Activated CD4-positive, alpha-beta T cell treated with anti-CD3 and anti-CD28 coated beads, Interleukin-2, amount 50 U/mL, for 4 hours (primary cell): ENCODE measurements around the gene NRL.

Experiments used
- DNase-seq, 2 experiments: peaks; one replicate each; pipeline ENCODE4 v3.0.0-alpha.2; 2020

Gene NRL

DNA sequence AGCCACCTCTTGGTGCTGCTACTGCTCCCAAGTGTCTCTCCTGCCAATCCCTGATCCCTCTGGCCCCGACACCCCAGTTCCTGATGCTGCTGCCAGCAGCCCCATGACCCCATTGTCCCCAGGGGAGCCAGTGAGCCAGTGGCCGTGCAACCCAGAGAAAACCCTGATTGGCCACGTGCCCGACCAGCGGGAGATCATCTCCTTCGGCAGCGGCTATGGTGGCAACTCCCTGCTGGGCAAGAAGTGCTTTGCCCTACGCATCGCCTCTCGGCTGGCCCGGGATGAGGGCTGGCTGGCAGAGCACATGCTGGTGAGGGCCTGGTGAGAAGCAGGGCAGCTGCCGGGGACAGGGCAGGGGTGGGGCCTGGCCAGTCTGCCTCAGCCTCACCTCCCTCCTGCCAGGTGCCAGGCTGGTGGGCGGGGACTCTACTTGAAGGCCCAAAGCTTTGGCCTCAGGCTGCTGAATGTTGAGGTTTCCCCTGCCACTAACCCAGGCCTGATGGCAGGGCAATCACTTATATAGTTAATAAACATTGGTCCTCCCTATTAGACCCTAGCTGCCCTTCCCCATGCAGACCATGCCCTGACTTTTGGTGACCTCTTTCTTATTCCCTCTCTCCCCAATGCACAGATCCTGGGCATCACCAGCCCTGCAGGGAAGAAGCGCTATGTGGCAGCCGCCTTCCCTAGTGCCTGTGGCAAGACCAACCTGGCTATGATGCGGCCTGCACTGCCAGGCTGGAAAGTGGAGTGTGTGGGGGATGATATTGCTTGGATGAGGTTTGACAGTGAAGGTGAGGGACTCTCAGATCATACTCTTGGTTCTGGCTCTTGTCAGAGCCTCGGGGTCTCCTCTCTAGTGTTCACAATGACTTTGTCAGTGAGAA lies 15.6 kb downstream of the NRL start:
- DNase-seq = no peak

GRCh38 chr14:24098229-24098926 lies 16.4 kb downstream of the NRL start:
- DNase-seq = no peak

DNA sequence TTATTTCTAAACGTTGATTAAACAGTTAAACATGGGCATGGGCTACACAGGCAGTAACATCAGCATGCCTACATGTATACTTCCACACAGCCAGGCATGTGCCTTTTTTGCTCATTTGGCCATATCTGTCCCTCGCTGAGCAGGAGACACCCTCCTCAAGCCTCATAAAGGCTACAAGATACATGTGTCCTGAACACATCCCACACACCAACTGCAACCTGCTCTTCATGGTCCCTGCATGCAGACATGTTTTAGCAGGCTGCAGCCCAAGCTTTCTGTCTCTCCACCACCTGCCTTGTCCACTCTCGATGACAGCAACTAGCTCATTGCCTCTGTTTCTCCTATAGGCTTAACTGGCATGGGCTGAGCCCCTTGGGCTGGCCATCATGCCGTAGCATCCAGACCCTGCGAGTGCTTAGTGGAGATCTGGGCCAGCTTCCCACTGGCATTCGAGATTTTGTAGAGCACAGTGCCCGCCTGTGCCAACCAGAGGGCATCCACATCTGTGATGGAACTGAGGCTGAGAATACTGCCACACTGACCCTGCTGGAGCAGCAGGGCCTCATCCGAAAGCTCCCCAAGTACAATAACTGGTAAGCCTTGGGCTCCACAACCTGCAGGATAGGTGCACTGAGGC lies 18.1 kb downstream of the NRL start:
- DNase-seq = no peak

GRCh38 chr14:24095271-24096068 lies 19.3 kb downstream of the NRL start:
- DNase-seq = peak; percentile 40 to 47

DNA sequence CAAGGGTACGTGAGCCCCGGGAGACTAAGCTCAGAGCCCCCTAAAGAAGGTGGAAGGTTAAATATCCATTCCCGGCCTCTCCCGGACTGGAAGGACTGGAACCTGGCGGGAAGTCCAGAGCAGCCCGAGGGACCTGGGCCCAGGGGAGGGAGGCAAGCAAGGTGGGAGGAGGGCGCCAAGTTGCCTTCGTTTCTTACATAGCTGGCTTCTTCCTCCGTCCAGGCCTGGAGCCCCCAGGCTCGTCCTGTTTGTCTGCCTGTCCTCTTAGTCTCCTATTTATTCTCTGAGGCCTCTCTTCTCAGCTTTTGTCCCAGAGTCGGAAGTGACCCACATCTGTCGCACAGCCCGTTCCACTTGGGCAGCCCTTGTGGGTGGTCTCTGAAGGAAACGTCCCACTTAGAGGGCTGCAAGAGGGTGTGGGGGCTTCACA lies 19.9 kb downstream of the NRL start:
- no peak for DNase-seq

GRCh38 chr14:24093901-24094840 lies 20.6 kb downstream of the NRL start, which contains the start of gene PCK2:
PCK2 (plus strand) TSS chr14:24094311; CDS start chr14:24094406, 95 bp downstream.
- peak; percentile 78 to 81 for DNase-seq

- no peak for DNase-seq
Measured at GRCh38 chr14:24093207-24093900, 21.4 kb downstream of the NRL start.

- DNase-seq = no peak
Measured at GRCh38 chr14:24092505-24093206, 22.1 kb downstream of the NRL start.

DNA sequence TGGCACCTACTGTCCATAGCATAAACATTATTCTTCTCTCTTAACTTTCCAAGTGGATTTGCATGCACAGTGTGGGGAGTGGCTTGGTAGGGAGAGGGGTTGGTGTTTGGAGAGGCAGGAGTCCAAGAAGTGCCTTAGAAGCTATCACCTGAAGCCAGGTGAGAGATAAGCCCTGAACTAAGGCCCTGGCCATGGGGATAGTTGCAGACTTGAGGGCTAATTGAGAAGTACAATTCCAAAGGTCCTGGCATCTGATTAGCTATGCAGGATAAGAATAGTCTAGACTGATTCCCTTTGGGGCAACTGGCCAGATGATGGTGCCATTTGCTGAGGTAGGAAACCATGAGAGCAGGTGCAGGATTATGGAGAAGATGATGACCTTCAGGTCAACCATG lies 22.6 kb downstream of the NRL start:
- DNase-seq = no peak

GRCh38 chr14:24089890-24090289 lies 24.9 kb downstream of the NRL start:
- DNase-seq = no peak

- no peak for DNase-seq
Measured at GRCh38 chr14:24088095-24088494, 26.7 kb downstream of the NRL start.

DNA sequence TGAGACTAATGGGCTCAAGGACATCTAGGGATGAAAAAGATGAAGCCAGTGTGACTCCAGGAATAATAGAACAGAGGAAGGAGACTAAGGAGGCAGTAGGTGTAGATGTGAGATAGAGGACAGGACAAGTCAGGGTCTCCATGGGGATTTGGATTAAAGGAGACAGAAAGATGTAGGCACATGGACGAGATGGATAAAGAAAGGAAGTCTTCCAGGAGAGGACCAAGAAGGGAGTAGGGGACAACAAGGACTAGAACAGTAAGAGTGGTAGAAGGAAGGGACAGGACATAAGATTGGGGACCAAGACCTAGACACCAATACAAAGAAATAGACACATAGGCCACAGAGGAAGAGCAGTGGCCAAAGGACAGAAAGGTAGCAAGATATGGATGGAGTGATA lies 27.7 kb downstream of the NRL start:
- no peak for DNase-seq

- DNase-seq = no peak
Measured at GRCh38 chr14:24086193-24086955, 28.4 kb downstream of the NRL start.

- DNase-seq = no peak
Measured at GRCh38 chr14:24085215-24085614, 29.5 kb downstream of the NRL start.

DNA sequence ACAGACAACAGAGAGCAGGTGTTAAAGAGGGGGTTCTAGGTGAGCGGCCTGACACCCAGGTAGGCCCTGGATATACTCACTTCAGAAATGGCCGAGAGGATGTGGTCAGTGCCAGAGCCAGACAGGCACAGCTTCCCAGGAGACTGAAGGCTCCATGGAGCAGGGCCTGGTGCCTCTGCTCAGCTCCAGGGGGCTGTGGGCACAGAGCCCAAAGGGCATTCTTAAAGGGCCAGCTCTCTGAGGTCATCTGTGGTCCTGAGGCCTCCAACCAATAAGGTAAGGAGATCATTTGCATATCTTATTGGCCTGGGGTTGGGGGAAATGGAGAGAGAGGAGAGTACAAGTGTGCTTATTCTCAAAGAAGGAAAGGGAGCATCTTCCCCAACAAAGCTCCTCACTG lies 30.3 kb downstream of the NRL start:
- no peak for DNase-seq

- DNase-seq = no peak
Measured at GRCh38 chr14:24083462-24083861, 31.3 kb downstream of the NRL start.

- DNase-seq = no peak
Measured at GRCh38 chr14:24082411-24083080, 32.2 kb downstream of the NRL start.

DNA sequence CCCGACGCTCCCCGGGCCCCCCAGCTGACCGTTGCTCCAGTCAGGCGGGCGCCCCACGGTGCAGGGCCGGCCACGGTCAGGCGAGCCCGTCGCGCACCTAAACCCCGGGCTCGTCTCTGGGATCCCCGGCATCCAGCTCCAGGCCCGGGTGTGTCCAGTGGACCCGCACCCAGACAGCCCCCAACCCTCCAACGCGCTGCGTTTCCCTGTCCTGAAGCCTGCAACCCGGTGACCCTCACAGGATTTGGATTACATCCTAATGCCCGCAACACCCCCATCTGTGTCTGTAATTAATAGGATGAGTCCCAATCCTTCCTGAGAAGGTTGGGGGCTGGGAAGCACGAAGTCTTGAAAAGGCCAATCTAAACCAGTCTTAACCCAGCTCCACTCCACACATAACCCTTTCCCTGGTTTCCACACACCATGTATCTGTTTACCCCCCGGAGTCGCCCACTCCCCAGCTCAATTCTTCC lies 33.0 kb downstream of the NRL start:
- no peak for DNase-seq
